SKM-1 treated with dmso at 0.1 percent for 144 hours (cell line): ENCODE results near the gene IGSF21.

Source experiments
- DNase-seq: peaks from one replicate; lab custom pipeline; 2025; ENCODE audit not compliant: unreplicated experiment; lab: John Stamatoyannopoulos, UW

Gene IGSF21

DNA sequence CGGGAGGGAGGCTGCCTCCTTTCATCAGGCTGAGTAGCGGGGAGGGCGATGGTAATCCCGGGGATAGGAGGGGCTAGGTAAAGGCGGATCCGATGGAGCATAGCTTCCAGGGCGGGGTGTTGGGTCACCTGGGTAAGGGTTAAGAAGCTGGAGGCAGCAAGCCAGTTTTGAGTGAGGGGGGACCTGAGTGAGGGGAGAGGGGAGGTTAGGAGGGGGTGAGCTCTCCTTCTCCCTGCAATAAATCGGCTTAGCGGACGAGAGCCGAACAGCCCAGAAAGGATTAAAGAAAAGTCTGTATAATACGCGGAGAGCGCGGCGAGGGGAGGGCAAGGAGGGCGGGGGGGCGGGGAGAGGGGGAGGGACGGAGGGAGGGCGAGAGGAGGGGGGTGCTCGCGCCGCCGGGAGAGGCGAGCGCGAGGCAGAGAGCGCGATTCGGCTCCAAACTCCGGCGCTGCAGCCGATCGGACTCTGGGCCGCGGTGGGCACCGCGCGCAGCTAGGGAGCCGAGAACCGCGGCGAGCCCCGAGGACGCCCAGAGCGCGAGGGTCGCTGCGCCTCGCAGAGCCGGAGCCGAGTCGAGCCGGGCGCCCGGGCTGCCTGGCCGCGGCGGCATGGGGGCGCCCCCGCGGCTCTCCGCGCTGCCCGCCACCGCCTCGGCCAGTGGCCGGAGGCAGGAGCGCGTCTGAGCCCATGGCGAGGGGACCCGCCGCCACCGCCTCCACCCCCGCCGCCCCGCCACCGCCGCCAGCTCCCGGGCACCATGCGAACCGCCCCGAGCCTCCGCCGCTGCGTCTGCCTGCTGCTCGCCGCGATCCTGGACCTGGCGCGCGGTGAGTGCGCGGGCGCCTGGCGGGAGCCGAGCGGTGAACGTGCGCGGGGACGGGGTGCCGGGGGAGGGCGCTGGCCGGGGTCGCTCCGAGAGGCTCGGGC, at the start of gene IGSF21:
Gene IGSF21 (plus strand): TSS at position 430 of the 930 bp plus-strand sequence. CDS start 331 bp downstream, at position 761.
- DNase-seq, result no peak

- no peak for DNase-seq
Measured at GRCh38 chr1:18058206-18058921, 49.2 kb upstream of the IGSF21 start.

GRCh38 chr1:18058981-18059605, 48.5 kb upstream of the IGSF21 start:
- no peak for DNase-seq

DNA sequence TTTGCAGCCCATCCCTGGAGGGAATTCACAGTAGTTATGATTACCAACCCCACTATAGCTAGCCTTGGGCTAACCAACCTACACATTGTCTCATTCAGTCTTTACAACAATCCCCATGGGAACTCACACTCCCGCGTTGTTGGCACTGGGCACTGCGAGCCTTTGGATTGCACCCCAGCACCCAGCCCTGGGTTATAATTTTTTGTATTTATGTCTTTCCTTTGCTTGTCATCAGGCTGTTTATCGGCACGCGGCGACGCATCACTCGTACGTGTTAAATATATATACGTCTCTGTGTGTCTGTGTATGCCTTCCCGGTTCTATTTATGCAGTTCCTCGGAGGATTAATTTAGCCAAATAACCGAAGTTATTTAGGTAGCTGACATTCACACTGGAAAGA, 47.2 kb upstream of the IGSF21 start:
- DNase-seq, result no peak

GRCh38 chr1:18062185-18062584, 45.4 kb upstream of the IGSF21 start:
- DNase-seq, result no peak

DNA sequence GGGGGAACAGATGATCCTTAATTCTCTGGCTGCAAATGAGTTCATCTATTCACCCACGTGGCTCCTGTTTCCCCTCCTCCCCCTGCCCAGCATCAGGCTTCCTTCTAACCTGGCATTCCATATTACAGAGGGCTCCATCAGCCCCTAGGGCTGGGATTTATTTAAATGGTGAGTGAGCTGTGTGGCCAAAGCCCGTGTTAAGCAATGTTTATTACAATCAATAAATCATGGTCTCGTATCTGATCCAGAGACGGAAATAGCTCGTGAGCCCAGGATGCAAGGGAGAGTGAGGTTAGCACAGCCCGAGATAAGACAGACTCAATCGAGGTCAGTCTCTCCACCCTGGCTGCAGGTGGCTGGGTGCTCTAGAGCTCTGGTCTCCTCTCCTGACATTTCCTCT, 43.1 kb upstream of the IGSF21 start:
- no peak for DNase-seq

DNA sequence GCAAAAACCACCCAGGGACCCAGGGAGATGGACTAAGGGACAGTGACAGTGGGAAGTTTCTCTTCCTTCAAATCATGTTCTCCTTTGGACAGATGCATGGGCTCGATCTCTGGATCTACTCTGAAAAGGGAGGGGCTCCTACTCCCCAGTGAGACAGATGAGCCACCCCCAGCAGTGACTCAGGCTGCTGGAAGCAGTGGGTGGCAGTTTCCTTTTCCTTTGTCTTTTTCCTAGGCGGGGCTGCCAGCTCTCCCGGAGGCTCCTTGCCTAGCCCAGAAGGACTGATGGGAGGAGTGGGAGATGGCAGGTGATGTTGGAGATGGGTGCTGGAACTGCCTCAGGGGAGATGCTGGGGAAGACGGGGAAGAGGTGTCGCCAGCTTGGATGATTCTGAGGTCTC, 41.0 kb upstream of the IGSF21 start:
- no peak for DNase-seq

DNA sequence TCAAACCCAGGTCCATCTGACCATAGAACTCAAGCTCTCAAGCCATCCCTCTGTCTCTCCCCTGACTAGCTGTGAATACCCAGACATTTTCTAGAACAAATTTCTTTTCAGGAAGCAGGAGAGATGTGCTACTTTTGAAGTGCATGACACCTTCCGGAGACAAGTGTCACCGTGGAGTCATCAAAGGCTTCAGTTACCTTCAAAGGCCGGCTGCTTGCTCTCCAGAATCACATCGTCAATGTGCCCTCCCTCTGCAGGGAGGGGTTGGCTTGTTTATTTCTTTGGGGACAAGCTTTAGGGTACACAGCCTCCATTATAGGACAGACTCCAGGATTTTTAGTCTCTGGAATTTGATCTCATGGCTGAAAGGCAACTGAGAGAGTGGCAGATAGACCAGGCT, 37.7 kb upstream of the IGSF21 start:
- no peak for DNase-seq

GRCh38 chr1:18072066-18072465, 35.5 kb upstream of the IGSF21 start:
- DNase-seq, result no peak

GRCh38 chr1:18073066-18073642, 34.4 kb upstream of the IGSF21 start:
- no peak for DNase-seq

DNA sequence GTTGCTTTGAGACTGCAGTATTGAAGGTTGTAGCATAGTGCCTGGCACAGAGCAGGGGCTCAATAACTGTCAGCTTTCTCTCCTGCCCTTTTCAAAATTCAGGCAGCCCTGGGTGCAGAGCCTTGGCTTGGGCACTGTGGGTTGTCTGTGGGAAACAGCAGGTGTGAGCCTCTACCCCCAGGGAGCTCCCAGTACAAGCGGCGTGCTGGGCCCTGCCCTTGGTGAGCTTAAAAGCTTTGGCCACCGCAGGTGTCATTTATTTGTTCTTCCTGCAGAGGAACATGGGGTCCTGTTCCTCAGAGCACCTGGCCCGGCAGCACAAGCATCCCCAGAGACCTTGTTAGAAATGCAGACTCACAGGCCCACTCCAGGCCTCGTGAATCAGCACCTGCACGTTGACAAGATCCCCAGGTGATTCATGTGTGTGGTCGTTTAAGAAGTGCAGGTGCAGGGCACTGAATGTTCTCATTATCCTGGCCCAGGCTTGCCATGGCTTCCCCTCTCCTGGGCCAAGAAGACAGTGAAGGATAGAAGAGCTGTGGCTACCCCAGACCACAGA, 29.9 kb upstream of the IGSF21 start:
- DNase-seq, result no peak

DNA sequence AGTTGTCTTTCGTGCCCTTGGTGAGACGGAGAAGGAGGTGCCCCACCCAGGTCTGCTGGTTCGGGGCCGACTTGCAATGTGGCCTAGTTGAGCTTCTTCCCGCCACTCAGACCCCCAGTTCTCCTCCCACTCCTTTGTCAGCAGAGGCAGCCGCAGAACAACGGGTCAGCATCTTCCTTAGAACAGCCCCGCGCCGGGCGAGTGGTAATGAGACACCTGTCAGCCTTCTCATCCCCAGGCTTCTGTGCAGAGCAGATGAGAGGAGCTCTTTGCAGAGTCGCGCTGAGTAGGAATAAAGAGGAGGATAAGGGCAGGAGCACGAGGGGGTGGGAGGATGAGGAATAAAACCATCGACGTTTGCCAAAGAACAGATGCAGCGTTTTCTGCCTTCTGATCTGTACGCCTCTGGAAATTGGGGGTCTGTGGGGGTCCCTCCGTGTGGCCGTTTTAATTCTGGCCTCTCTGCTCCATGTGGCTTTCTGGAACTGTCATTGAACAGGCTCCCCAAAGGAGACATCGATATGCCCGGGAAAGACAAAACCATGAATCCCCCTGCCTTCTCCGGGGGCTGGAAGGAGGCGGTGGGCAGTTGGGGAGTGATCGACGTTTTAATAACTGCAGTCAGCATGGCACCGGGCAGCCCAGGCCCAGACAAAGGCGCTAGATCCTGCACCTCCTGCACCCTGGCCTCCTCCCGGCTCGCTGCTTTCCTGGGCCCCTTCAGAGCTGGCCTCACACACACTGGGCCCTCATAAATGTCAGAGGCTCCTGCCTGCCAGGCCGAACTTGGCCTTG, 27.5 kb upstream of the IGSF21 start:
- no peak for DNase-seq

DNA sequence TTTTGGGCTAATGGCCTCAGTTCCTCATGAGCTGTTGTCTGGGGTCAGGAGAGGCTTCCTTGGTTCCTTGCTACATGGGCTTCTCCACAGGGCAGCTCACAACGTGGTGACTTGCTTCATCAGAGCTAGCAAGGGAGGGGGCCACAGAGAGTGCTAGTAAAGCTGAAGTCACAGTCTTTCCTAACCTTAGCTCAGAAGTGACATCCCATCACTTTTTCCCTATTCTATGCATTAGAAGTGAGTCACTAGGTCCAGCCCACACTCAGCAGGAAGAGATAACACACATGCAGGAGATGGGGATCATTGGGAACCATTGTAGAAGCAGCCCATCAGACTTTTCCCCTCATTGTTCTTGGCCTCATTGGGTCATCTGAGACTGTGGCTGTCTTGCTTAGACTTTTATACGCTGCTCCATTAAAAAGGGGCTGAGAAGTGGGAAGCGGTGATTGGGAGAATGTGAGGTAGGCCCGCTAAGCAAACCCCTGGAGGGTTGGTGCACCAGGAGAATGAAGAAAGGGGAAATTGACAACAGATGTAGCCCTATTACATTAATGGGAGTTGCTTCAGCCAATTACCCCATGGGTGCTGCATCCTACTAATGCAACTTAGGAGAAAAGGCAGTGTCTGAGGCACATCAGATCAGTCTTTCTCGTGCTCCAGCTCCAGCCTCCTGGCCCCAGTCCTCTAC, 22.1 kb upstream of the IGSF21 start:
- no peak for DNase-seq

GRCh38 chr1:18088077-18088594, 19.5 kb upstream of the IGSF21 start:
- no peak for DNase-seq

GRCh38 chr1:18089488-18089887, 18.1 kb upstream of the IGSF21 start:
- no peak for DNase-seq

DNA sequence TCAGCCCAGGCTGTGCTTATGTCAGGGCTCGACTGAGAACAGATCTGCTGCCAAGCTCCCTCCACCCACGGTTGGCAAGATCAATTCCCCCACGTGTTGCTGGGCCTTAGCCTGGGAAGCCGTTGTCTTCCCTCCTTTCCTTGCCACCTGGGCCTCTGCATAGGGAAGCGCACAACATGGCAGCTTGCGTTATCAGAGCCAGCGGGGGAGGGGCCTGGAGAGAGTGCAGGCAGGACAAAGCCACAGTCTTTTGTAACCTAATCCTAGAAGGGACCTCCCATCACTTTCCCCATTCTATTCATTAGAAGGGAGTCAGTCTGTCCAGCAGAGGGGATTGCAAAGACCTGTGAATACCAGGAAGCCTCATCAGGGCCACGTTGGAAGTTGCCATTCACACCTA, 17.0 kb upstream of the IGSF21 start:
- no peak for DNase-seq

DNA sequence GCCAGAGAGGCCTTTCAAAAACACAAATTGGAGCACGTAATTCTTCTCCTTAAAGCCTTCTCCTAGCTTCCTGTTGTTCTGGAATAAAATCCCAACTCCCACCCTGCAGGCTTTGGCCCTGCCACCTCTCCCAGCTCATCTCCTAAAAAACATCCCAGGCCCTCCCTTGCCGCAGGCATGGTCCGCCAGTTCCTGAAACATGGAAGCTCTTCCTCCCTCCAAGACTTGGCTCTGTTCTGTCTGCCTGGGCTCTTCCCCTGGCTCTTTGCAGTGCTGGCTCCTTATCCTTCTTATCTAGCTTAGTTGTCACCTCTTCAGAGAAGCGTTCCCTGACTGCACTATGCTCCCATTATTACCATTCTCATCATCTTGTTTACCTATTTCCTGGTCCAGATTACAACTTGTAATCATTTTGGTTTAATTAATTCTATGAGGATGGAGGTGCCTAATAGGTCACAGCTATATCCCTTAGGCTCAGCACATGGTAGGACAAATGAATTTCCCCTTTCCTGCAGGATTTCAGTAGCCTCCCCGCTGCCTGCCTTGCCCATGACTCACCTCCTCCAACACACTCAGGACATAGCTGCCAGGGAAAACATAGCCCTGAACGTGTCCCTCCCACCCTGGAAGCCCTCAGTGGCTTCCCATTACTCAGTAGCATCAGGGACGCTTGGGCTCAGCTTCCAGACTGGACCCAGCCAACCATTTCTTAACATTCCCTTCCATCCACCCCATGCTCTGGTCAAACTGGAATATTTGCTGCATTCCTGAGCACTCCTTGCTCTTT, 15.7 kb upstream of the IGSF21 start:
- DNase-seq, result no peak

- DNase-seq, result no peak
Measured at GRCh38 chr1:18093193-18093592, 14.4 kb upstream of the IGSF21 start.

- no peak for DNase-seq
Measured at GRCh38 chr1:18093646-18094045, 14.0 kb upstream of the IGSF21 start.
